Caco-2 (cell line): ENCODE measurements around the gene GPR37L1. TPM values are rescaled to one million over a fixed set of nuclear protein-coding genes. Genes with fewer than 3 reads are reported as not detected.
"Not testable (repeated sequence)": the region's sequence is repeated elsewhere in the genome, so short reads cannot be mapped to it uniquely, and the experiment has no call there.

Source experiments
- BruUV-seq: library from RNA; stranded (reverse); fragments of 400-500 nt; replicated peaks from 2 replicates; lab custom pipeline; 2021; lab: Mats Ljungman, UMichigan
- CTCF ChIA-PET: fragments of 300-600 bp; sonication (Branson Sonifier 250); formaldehyde crosslinking; loops from one replicate; lab custom pipeline; 2022; ENCODE audit warnings: antibody characterized with exemption; lab: Charles Lee
- POLR2A ChIA-PET: fragments of 300-600 bp; sonication (Branson Sonifier 250); formaldehyde crosslinking; loops from one replicate; lab custom pipeline; 2022; ENCODE audit warnings: antibody characterized with exemption; lab: Charles Lee
- DNase-seq, 2 experiments: peaks; one replicate each; pipeline versions ENCODE4 v3.0.0 to v3.0.0-alpha.2; 2020 to 2022
- H3K27me3 ChIP-seq: replicated peaks from 2 replicates; pipeline ENCODE4 v1.6.0; 2011; ENCODE audit warnings: low read length; ENCODE audit not compliant: control insufficient read depth, insufficient read depth
- H3K36me3 ChIP-seq: 2 replicates; pipeline ENCODE4 v1.5.1; 2011; ENCODE audit warnings: low read length; ENCODE audit not compliant: control insufficient read depth, insufficient read depth
- H3K4me1 ChIP-seq: fragments of 250-450 bp; sonication (Bioruptor Pico); 2 replicates; pipeline ENCODE4 v1.5.1; 2020; ENCODE audit warnings: mild to moderate bottlenecking
- H3K4me3 ChIP-seq: 2 replicates; pipeline ENCODE4 v1.5.1; 2011; ENCODE audit warnings: low read depth, mild to moderate bottlenecking, control low read depth, low read length
- H3K9me3 ChIP-seq: fragments of 250-450 bp; sonication (Bioruptor Pico); 2 replicates; pipeline ENCODE4 v1.5.1; 2020; ENCODE audit warnings: mild to moderate bottlenecking, moderate library complexity
- H3K27ac Mint-ChIP-seq: one replicate; pipeline ENCODE4 v1.8.0; 2022; ENCODE audit warnings: mixed read lengths; ENCODE audit not compliant: unreplicated experiment
- H3K27me3 Mint-ChIP-seq: one replicate; pipeline ENCODE4 v1.8.0; 2022; ENCODE audit warnings: mixed read lengths; ENCODE audit not compliant: insufficient read depth, unreplicated experiment
- H3K36me3 Mint-ChIP-seq: one replicate; pipeline ENCODE4 v1.8.0; 2022; ENCODE audit warnings: mild to moderate bottlenecking, mixed read lengths; ENCODE audit not compliant: insufficient read depth, unreplicated experiment
- H3K4me1 Mint-ChIP-seq: one replicate; pipeline ENCODE4 v1.8.0; 2022; ENCODE audit warnings: low read depth, mixed read lengths; ENCODE audit not compliant: unreplicated experiment
- H3K4me3 Mint-ChIP-seq: one replicate; pipeline ENCODE4 v1.8.0; 2022; ENCODE audit warnings: mild to moderate bottlenecking, moderate library complexity, mixed read lengths; ENCODE audit not compliant: unreplicated experiment
- H3K9me3 Mint-ChIP-seq: one replicate; pipeline ENCODE4 v1.8.0; 2022; ENCODE audit warnings: mixed read lengths; ENCODE audit not compliant: unreplicated experiment
- intact Hi-C: fragments of 100-400 bp; cut with micrococcal nuclease; formaldehyde crosslinking; loops from one replicate; pipeline ENCODE4 v1.10.0; 2022; ENCODE audit not compliant: unreplicated experiment
- total RNA-seq: library from RNA; stranded (reverse); gene quantifications from 2 replicates; pipeline ENCODE4 v1.2.3, GENCODE V29; 2022
- TF ChIP-seq, protein P1 (sequence below), 2 experiments: fragments of 200-600 bp in 1 of 2; IDR thresholded peaks; 1 replicate in 1 of 2; 2 replicates in 1 of 2; pipeline versions ENCODE4 v1.5.1 to v1.8.0; 2011 to 2022; ENCODE audit warnings: antibody characterized with exemption in 1 of 2, control low read depth in 1 of 2, inconsistent platforms in 1 of 2, low read depth in 1 of 2, low read length in 1 of 2, mild to moderate bottlenecking in 1 of 2, moderate library complexity in 1 of 2; ENCODE audit not compliant: insufficient read depth in 1 of 2, severe bottlenecking in 1 of 2, unreplicated experiment in 1 of 2

The GPR37L1 gene
- total RNA-seq, 1 experiment from 2014 or later: 0.07 TPM

- no peaks in the 10 kb centered on the region for H3K9me3 Mint-ChIP-seq
- BruUV-seq: no TSS peak
- POLR2A ChIA-PET: no interaction called here
These were observed 18.1 kb downstream of the GPR37L1 start for GRCh38 chr1:202140833-202141232.

GRCh38 chr1:202141468-202141867 lies 18.8 kb downstream of the GPR37L1 start:
- H3K4me3 ChIP-seq, CTCF ChIA-PET, H3K27me3 Mint-ChIP-seq, BruUV-seq, H3K9me3 ChIP-seq, H3K36me3 Mint-ChIP-seq, H3K4me3 Mint-ChIP-seq, DNase-seq, H3K27me3 ChIP-seq, intact Hi-C loops, H3K27ac Mint-ChIP-seq, H3K9me3 Mint-ChIP-seq, H3K36me3 ChIP-seq, H3K4me1 ChIP-seq: not testable (repeated sequence)
- POLR2A ChIA-PET: interaction anchor here (0.7 kb wide), 1 partner anchor 10 kb away, joined by 6 read pairs; no protein-coding TSS in a partner anchor
- H3K4me1 Mint-ChIP-seq: peaks cover 11% of the 10 kb centered on the region

More at GRCh38 chr1:202140833-202141232, 18.1 kb downstream of the GPR37L1 start:
- H3K4me3 ChIP-seq: no peak overlapping the region
- H3K9me3 ChIP-seq: no peaks in the 10 kb centered on the region
- Mint-ChIP-seq H3K4me1 (peaks cover 11% of the 10 kb centered on the region), H3K36me3 (no peaks in the 10 kb centered on the region), H3K4me3 (no peak overlapping the region), H3K27ac (no peak overlapping the region), H3K27me3 (no peaks in the 10 kb centered on the region)
- H3K27me3 ChIP-seq: no peaks in the 10 kb centered on the region
- DNase-seq: no peak
- TF ChIP-seq, protein P1, sequence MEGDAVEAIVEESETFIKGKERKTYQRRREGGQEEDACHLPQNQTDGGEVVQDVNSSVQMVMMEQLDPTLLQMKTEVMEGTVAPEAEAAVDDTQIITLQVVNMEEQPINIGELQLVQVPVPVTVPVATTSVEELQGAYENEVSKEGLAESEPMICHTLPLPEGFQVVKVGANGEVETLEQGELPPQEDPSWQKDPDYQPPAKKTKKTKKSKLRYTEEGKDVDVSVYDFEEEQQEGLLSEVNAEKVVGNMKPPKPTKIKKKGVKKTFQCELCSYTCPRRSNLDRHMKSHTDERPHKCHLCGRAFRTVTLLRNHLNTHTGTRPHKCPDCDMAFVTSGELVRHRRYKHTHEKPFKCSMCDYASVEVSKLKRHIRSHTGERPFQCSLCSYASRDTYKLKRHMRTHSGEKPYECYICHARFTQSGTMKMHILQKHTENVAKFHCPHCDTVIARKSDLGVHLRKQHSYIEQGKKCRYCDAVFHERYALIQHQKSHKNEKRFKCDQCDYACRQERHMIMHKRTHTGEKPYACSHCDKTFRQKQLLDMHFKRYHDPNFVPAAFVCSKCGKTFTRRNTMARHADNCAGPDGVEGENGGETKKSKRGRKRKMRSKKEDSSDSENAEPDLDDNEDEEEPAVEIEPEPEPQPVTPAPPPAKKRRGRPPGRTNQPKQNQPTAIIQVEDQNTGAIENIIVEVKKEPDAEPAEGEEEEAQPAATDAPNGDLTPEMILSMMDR (IDR thresholded peaks at IDR 0.05; ENCODE audit: insufficient read depth in 1 of 2, low read depth in 1 of 2, low read length in 1 of 2, severe bottlenecking in 1 of 2, unreplicated experiment in 1 of 2): no peak
- intact Hi-C loops: no loop called here
- H3K4me1 ChIP-seq: peaks cover 10% of the 10 kb centered on the region
- CTCF ChIA-PET: no interaction called here
- H3K36me3 ChIP-seq: peaks cover 2% of the 10 kb centered on the region

GRCh38 chr1:202143011-202143767 lies 20.5 kb downstream of the GPR37L1 start:
- Histone ChIP-seq H3K36me3 (peaks cover 2% of the 10 kb centered on the region), H3K27me3 (no peaks in the 10 kb centered on the region), H3K4me3 (peak overlapping the region; percentile 84), H3K4me1 (peaks cover 10% of the 10 kb centered on the region), H3K9me3 (no peaks in the 10 kb centered on the region)
- TF ChIP-seq, protein P1 (IDR thresholded peaks at IDR 0.05; ENCODE audit: insufficient read depth in 1 of 2, low read depth in 1 of 2, low read length in 1 of 2, severe bottlenecking in 1 of 2, unreplicated experiment in 1 of 2): no peak
- BruUV-seq: TSS peak; percentile 36
- H3K9me3 Mint-ChIP-seq: no peaks in the 10 kb centered on the region
- ChIA-PET POLR2A (no interaction called here), CTCF (interaction anchor here (0.8 kb wide), 1 partner anchor 133 kb away, joined by 3 read pairs; the partner anchor contains the start of gene ELF3)
- H3K4me1 Mint-ChIP-seq: peaks cover 11% of the 10 kb centered on the region
- peak in 1 of 2 experiments; percentile 39 for DNase-seq
- peak overlapping the region; percentile 73 for H3K4me3 Mint-ChIP-seq
- H3K27me3 Mint-ChIP-seq: no peaks in the 10 kb centered on the region
- no peaks in the 10 kb centered on the region for H3K36me3 Mint-ChIP-seq
- H3K27ac Mint-ChIP-seq: peak overlapping the region; percentile 38
- intact Hi-C loops: no loop called here
